ENCODE results near the gene RABL6. TPM values are rescaled to one million over a fixed set of nuclear protein-coding genes. Genes with fewer than 3 reads are reported as not detected.
A peak's percentile ranks its signal among the peaks of the same experiment; 100 is the strongest.
"Not testable (repeated sequence)": the region's sequence is repeated elsewhere in the genome, so short reads cannot be mapped to it uniquely, and the experiment has no call there.

The RABL6 gene
- total RNA-seq, 1 donor: 36.4 TPM

- Histone ChIP-seq H3K27me3 (ENCODE audit: insufficient read depth, low read length) (peaks cover 20% of the 10 kb centered on the region), H3K4me1 (ENCODE audit: insufficient read depth, low read length) (peaks cover 32% of the 10 kb centered on the region), H3K4me3 (ENCODE audit: low read length) (no peak overlapping the region), H3K9me3 (ENCODE audit: low read depth, low read length) (no peaks in the 10 kb centered on the region)
These were observed 9.1 kb upstream of the RABL6 start for GRCh38 chr9:136798708-136799078.

GRCh38 chr9:136799079-136799853 is 8.5 kb upstream of the RABL6 start:
- peaks cover 20% of the 10 kb centered on the region for H3K27me3 ChIP-seq (ENCODE audit: insufficient read depth, low read length)
- H3K4me1 ChIP-seq (ENCODE audit: insufficient read depth, low read length): peaks cover 32% of the 10 kb centered on the region
- peak overlapping the region; percentile 26 for H3K4me3 ChIP-seq (ENCODE audit: low read length)
- H3K9me3 ChIP-seq (ENCODE audit: low read depth, low read length): no peaks in the 10 kb centered on the region

- H3K4me1 ChIP-seq (ENCODE audit: insufficient read depth, low read length): peaks cover 26% of the 10 kb centered on the region
- no peaks in the 10 kb centered on the region for H3K9me3 ChIP-seq (ENCODE audit: low read depth, low read length)
- H3K27me3 ChIP-seq (ENCODE audit: insufficient read depth, low read length): peaks cover 20% of the 10 kb centered on the region
- peak overlapping the region; percentile 26 for H3K4me3 ChIP-seq (ENCODE audit: low read length)
These were observed 7.7 kb upstream of the RABL6 start for GRCh38 chr9:136799854-136800657.

- Histone ChIP-seq H3K27me3 (ENCODE audit: insufficient read depth, low read length) (peaks cover 18% of the 10 kb centered on the region), H3K4me3 (ENCODE audit: low read length) (no peak overlapping the region), H3K9me3 (ENCODE audit: low read depth, low read length) (no peaks in the 10 kb centered on the region), H3K4me1 (ENCODE audit: insufficient read depth, low read length) (peaks cover 34% of the 10 kb centered on the region)
These were observed 5.4 kb upstream of the RABL6 start for GRCh38 chr9:136802321-136802720.

GRCh38 chr9:136803009-136803550 is 4.7 kb upstream of the RABL6 start:
- H3K4me3 ChIP-seq (ENCODE audit: low read length); H3K9me3 ChIP-seq (ENCODE audit: low read depth, low read length): not testable (repeated sequence)
- Histone ChIP-seq H3K4me1 (ENCODE audit: insufficient read depth, low read length) (peaks cover 34% of the 10 kb centered on the region), H3K27me3 (ENCODE audit: insufficient read depth, low read length) (peaks cover 18% of the 10 kb centered on the region)

GRCh38 chr9:136803551-136804508 is 3.9 kb upstream of the RABL6 start:
- Histone ChIP-seq H3K27me3 (ENCODE audit: insufficient read depth, low read length) (peaks cover 13% of the 10 kb centered on the region), H3K4me3 (ENCODE audit: low read length) (no peak overlapping the region), H3K9me3 (ENCODE audit: low read depth, low read length) (no peaks in the 10 kb centered on the region), H3K4me1 (ENCODE audit: insufficient read depth, low read length) (peaks cover 37% of the 10 kb centered on the region)

GRCh38 chr9:136804509-136805206 is 3.1 kb upstream of the RABL6 start:
- Histone ChIP-seq H3K4me1 (ENCODE audit: insufficient read depth, low read length) (peaks cover 37% of the 10 kb centered on the region), H3K9me3 (ENCODE audit: low read depth, low read length) (no peaks in the 10 kb centered on the region), H3K4me3 (ENCODE audit: low read length) (no peak overlapping the region), H3K27me3 (ENCODE audit: insufficient read depth, low read length) (peaks cover 8% of the 10 kb centered on the region)

- H3K4me3 ChIP-seq (ENCODE audit: low read length): no peak overlapping the region
- no peaks in the 10 kb centered on the region for H3K9me3 ChIP-seq (ENCODE audit: low read depth, low read length)
- peaks cover 8% of the 10 kb centered on the region for H3K27me3 ChIP-seq (ENCODE audit: insufficient read depth, low read length)
- peaks cover 40% of the 10 kb centered on the region for H3K4me1 ChIP-seq (ENCODE audit: insufficient read depth, low read length)
These were observed 2.5 kb upstream of the RABL6 start for GRCh38 chr9:136805207-136805740.

- H3K27me3 ChIP-seq (ENCODE audit: insufficient read depth, low read length): peaks cover 6% of the 10 kb centered on the region
- no peak overlapping the region for H3K4me3 ChIP-seq (ENCODE audit: low read length)
- H3K9me3 ChIP-seq (ENCODE audit: low read depth, low read length): no peaks in the 10 kb centered on the region
- peaks cover 33% of the 10 kb centered on the region for H3K4me1 ChIP-seq (ENCODE audit: insufficient read depth, low read length)
These were observed 1.7 kb upstream of the RABL6 start for GRCh38 chr9:136806067-136806466.

GRCh38 chr9:136806631-136807201 is 1.0 kb upstream of the RABL6 start:
- Histone ChIP-seq H3K4me3 (ENCODE audit: low read length) (no peak overlapping the region), H3K27me3 (ENCODE audit: insufficient read depth, low read length) (peaks cover 6% of the 10 kb centered on the region), H3K9me3 (ENCODE audit: low read depth, low read length) (no peaks in the 10 kb centered on the region), H3K4me1 (ENCODE audit: insufficient read depth, low read length) (peaks cover 29% of the 10 kb centered on the region)

- no peaks in the 10 kb centered on the region for H3K27me3 ChIP-seq (ENCODE audit: insufficient read depth, low read length)
- peak overlapping the region; percentile 88 for H3K4me3 ChIP-seq (ENCODE audit: low read length)
- peaks cover 34% of the 10 kb centered on the region for H3K4me1 ChIP-seq (ENCODE audit: insufficient read depth, low read length)
- H3K9me3 ChIP-seq (ENCODE audit: low read depth, low read length): no peaks in the 10 kb centered on the region
These were observed 492 bp downstream of the RABL6 start for GRCh38 chr9:136808075-136808805.

GRCh38 chr9:136808806-136809158 is 1.0 kb downstream of the RABL6 start:
- peak overlapping the region; percentile 88 for H3K4me3 ChIP-seq (ENCODE audit: low read length)

GRCh38 chr9:136814725-136815421 is 7.1 kb downstream of the RABL6 start:
- H3K4me3 ChIP-seq (ENCODE audit: low read length): no peak overlapping the region
- H3K27me3 ChIP-seq (ENCODE audit: insufficient read depth, low read length): no peaks in the 10 kb centered on the region
- H3K9me3 ChIP-seq (ENCODE audit: low read depth, low read length): no peaks in the 10 kb centered on the region
- peaks cover 10% of the 10 kb centered on the region for H3K4me1 ChIP-seq (ENCODE audit: insufficient read depth, low read length)

More at GRCh38 chr9:136808806-136809158, 1.0 kb downstream of the RABL6 start:
- Histone ChIP-seq H3K9me3 (ENCODE audit: low read depth, low read length) (no peaks in the 10 kb centered on the region), H3K27me3 (ENCODE audit: insufficient read depth, low read length) (no peaks in the 10 kb centered on the region), H3K4me1 (ENCODE audit: insufficient read depth, low read length) (peaks cover 34% of the 10 kb centered on the region)
